Lower lobe of right lung (tissue), 2 donors: ENCODE measurements around the gene DUOXA1. TPM values are rescaled to one million over a fixed set of nuclear protein-coding genes. Genes with fewer than 3 reads are reported as not detected.

Experiments
- ATAC-seq, 2 donors: fragments of 200-7000 bp; cut with Tn5 transposase; one replicate each; pipeline ENCODE4 v1.9.1; 2020 to 2022; ENCODE audit warnings: mild to moderate bottlenecking in 2 of 2, moderate library complexity in 2 of 2
- DNase-seq: peaks from one replicate; pipeline ENCODE4 v3.0.0-alpha.2; 2020
- H3K27ac ChIP-seq: fragments of 200-600 bp; one replicate; pipeline ENCODE4 v1.8.0; 2022
- H3K27me3 ChIP-seq: fragments of 200-600 bp; one replicate; pipeline ENCODE4 v1.8.0; 2022; ENCODE audit warnings: low read depth
- H3K36me3 ChIP-seq: fragments of 200-600 bp; one replicate; pipeline ENCODE4 v1.8.0; 2022; ENCODE audit warnings: mild to moderate bottlenecking
- H3K4me1 ChIP-seq: fragments of 200-600 bp; one replicate; pipeline ENCODE4 v1.8.0; 2022
- H3K4me3 ChIP-seq: fragments of 200-600 bp; one replicate; pipeline ENCODE4 v1.8.0; 2022; ENCODE audit warnings: mild to moderate bottlenecking
- H3K9me3 ChIP-seq: fragments of 200-600 bp; one replicate; pipeline ENCODE4 v1.8.0; 2022
- intact Hi-C: fragments of 100-400 bp; cut with DNase I; formaldehyde crosslinking; loops from one replicate; pipeline ENCODE4 v1.11.0; 2022
- total RNA-seq: library from RNA; stranded (reverse); fragmentation: NEBNext Ultra II Directional; extraction: Animal tissue kit (Norgen Biotek cat#: 25700); gene quantifications from one replicate; pipeline ENCODE4 v1.2.1, GENCODE V29; 2021
- TF ChIP-seq, protein P1 (sequence below): fragments of 200-600 bp; IDR thresholded peaks from one replicate; pipeline ENCODE4 v1.8.0; 2022; ENCODE audit warnings: antibody characterized with exemption, mild to moderate bottlenecking
- donor health status: DM: no; HTN: yes; CAD: no; lungs with severe emphysema.

Gene DUOXA1
- total RNA-seq, 1 donor from 2014 or later: 131 TPM

GRCh38 chr15:45157974-45158373, 28.3 kb upstream of the DUOXA1 start:
- Histone ChIP-seq H3K4me1 (peaks cover 40% of the 10 kb centered on the region), H3K27ac (no peak overlapping the region), H3K9me3 (no peaks in the 10 kb centered on the region), H3K4me3 (no peak overlapping the region), H3K27me3 (no peaks in the 10 kb centered on the region), H3K36me3 (peaks cover 44% of the 10 kb centered on the region)
- intact Hi-C loops: no loop called here
- no peak for DNase-seq
- TF ChIP-seq, protein P1, sequence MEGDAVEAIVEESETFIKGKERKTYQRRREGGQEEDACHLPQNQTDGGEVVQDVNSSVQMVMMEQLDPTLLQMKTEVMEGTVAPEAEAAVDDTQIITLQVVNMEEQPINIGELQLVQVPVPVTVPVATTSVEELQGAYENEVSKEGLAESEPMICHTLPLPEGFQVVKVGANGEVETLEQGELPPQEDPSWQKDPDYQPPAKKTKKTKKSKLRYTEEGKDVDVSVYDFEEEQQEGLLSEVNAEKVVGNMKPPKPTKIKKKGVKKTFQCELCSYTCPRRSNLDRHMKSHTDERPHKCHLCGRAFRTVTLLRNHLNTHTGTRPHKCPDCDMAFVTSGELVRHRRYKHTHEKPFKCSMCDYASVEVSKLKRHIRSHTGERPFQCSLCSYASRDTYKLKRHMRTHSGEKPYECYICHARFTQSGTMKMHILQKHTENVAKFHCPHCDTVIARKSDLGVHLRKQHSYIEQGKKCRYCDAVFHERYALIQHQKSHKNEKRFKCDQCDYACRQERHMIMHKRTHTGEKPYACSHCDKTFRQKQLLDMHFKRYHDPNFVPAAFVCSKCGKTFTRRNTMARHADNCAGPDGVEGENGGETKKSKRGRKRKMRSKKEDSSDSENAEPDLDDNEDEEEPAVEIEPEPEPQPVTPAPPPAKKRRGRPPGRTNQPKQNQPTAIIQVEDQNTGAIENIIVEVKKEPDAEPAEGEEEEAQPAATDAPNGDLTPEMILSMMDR: no peak
- ATAC-seq: no peak

GRCh38 chr15:45156744-45157455, 27.2 kb upstream of the DUOXA1 start:
- no peak overlapping the region for H3K27ac ChIP-seq
- DNase-seq (no peak), ATAC-seq (no peak)
- intact Hi-C loops: no loop called here
- H3K9me3 ChIP-seq: no peaks in the 10 kb centered on the region
- TF ChIP-seq, protein P1: no peak
- H3K27me3 ChIP-seq: no peaks in the 10 kb centered on the region
- H3K4me1 ChIP-seq: peaks cover 29% of the 10 kb centered on the region
- no peak overlapping the region for H3K4me3 ChIP-seq
- peaks cover 50% of the 10 kb centered on the region for H3K36me3 ChIP-seq

DNA sequence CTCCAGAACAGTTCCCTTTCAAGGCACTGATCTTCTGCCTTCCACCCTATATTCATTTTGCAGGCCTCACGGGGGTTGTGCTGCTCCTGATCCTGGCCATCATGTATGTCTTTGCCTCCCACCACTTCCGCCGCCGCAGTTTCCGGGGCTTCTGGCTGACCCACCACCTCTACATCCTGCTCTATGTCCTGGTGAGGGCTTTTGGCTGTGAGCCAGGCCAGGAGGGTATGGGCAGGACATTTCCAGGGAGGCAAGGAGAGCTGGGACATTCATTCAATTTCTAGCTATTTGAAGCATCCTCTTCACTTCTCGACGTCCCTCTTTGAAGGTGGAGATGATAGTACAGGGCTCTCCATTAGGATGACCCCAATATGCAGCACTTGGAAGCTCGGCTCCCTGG, 26.1 kb upstream of the DUOXA1 start:
- no peak overlapping the region for H3K4me3 ChIP-seq
- no peak overlapping the region for H3K27ac ChIP-seq
- H3K4me1 ChIP-seq: peaks cover 22% of the 10 kb centered on the region
- peaks cover 57% of the 10 kb centered on the region for H3K36me3 ChIP-seq
- DNase-seq (no peak), ATAC-seq (no peak)
- intact Hi-C loops: no loop called here
- H3K9me3 ChIP-seq: no peaks in the 10 kb centered on the region
- no peaks in the 10 kb centered on the region for H3K27me3 ChIP-seq
- TF ChIP-seq, protein P1: no peak

DNA sequence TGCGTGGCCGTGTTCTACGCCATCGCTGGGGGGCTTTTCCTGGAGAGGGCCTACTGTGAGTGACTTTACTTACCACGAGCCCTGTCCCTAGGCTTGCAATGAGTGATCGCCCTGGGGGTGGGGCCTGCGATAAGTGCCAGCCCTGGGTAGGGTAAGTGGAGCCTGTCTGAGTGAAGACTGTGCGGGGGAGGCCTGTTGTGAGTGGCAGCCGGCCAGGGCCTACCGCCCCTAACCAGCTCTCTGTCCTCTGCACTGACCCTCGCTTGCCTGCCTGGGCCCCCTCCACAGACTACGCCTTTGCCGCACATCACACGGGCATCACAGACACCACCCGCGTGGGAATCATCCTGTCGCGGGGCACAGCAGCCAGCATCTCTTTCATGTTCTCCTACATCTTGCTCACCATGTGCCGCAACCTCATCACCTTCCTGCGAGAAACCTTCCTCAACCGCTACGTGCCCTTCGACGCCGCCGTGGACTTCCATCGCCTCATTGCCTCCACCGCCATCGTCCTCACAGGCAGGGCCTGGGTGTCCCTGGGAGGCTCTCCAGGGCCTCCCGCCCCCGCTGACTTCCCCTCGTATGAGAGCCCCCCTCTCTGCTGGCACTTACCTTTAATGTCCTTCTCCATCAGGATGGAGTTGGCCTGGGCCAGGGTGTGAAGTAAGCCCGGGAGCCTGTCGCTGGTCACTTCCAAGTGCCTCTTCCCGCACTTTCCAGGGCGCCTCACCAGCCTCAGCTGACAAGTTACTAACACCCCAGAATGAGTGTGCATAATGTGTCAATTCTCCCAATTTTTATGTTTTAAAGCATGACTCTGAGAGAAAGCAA, 22.5 kb upstream of the DUOXA1 start:
- H3K27me3 ChIP-seq: no peaks in the 10 kb centered on the region
- TF ChIP-seq, protein P1: no peak
- H3K36me3 ChIP-seq: peaks cover 56% of the 10 kb centered on the region
- no peaks in the 10 kb centered on the region for H3K4me1 ChIP-seq
- peak; percentile 38 for DNase-seq
- intact Hi-C loops: no loop called here
- no peak for ATAC-seq
- no peak overlapping the region for H3K4me3 ChIP-seq
- no peaks in the 10 kb centered on the region for H3K9me3 ChIP-seq
- no peak overlapping the region for H3K27ac ChIP-seq

DNA sequence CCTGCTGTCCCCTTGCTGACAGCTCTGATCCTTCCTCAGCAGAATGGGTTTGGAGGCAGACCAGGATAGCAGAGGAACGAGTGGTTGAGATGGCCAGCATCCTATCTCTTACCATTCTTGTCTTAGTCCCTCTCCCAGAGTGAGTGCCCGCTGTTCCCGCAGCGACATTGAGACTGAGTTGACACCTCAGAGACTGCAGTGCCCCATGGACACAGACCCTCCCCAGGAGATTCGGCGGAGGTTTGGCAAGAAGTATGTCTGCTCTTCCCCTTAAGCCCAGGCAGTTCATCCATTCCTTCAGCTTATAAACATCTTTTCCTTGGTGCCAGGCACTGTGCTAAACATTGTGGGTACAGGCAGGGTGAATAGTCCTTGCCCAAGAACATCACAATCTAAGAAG, 21.3 kb upstream of the DUOXA1 start:
- Histone ChIP-seq H3K36me3 (peaks cover 55% of the 10 kb centered on the region), H3K4me3 (no peak overlapping the region), H3K9me3 (no peaks in the 10 kb centered on the region), H3K4me1 (peaks cover 9% of the 10 kb centered on the region), H3K27me3 (no peaks in the 10 kb centered on the region), H3K27ac (no peak overlapping the region)
- TF ChIP-seq, protein P1: no peak
- intact Hi-C loops: no loop called here
- DNase-seq: peak; percentile 22
- ATAC-seq: no peak
